HPDE6-E6E7 (cell line): ENCODE data around the gene ZNF222.

Source experiments
- DNase-seq: peaks from one replicate; pipeline ENCODE4 v3.0.0; 2011; ENCODE audit warnings: missing footprints; ENCODE audit errors: extremely low spot score

The ZNF222 gene

GRCh38 chr19:44025217-44025936, at the start of gene ZNF222:
Gene ZNF222 (plus strand): TSS chr19:44025379. CDS start chr19:44025437, 58 bp downstream.
- DNase-seq = peak; percentile 70

GRCh38 chr19:43976732-43977131, 48.4 kb upstream of the ZNF222 start:
- DNase-seq = no peak

- DNase-seq = no peak
These were observed 41.7 kb upstream of the ZNF222 start for GRCh38 chr19:43983544-43983911.

GRCh38 chr19:43983912-43984686, 41.1 kb upstream of the ZNF222 start, which contains the start of gene ZNF155:
Gene ZNF155 (plus strand): TSS chr19:43984188. CDS start chr19:43988544, 4,356 bp downstream.
- DNase-seq = peak; percentile 90

- no peak for DNase-seq
These were observed 40.5 kb upstream of the ZNF222 start for GRCh38 chr19:43984687-43985000.

GRCh38 chr19:43997631-43998290, 27.4 kb upstream of the ZNF222 start:
- DNase-seq = no peak

GRCh38 chr19:44002212-44002565, 23.0 kb upstream of the ZNF222 start:
- DNase-seq = no peak

- DNase-seq = peak; percentile 88
These were observed 22.4 kb upstream of the ZNF222 start, which contains the start of gene ZNF230 for GRCh38 chr19:44002566-44003460. Gene ZNF230 (plus strand): TSS chr19:44002957. CDS start chr19:44007079, 4,122 bp downstream.

GRCh38 chr19:44003461-44004009, 21.6 kb upstream of the ZNF222 start:
- DNase-seq = no peak

GRCh38 chr19:44005973-44006372, 19.2 kb upstream of the ZNF222 start:
- DNase-seq = no peak

- no peak for DNase-seq
These were observed 17.7 kb upstream of the ZNF222 start for GRCh38 chr19:44007473-44007872.

- no peak for DNase-seq
These were observed 14.7 kb upstream of the ZNF222 start for GRCh38 chr19:44010468-44010867.

- no peak for DNase-seq
These were observed 5.7 kb upstream of the ZNF222 start for GRCh38 chr19:44019498-44019897.

- DNase-seq = no peak
These were observed 4.0 kb upstream of the ZNF222 start for GRCh38 chr19:44021221-44021620.

- DNase-seq = no peak
These were observed 321 bp upstream of the ZNF222 start for GRCh38 chr19:44024900-44025216.

GRCh38 chr19:44026622-44027021, 1.4 kb downstream of the ZNF222 start:
- no peak for DNase-seq

- DNase-seq = no peak
These were observed 6.9 kb downstream of the ZNF222 start for GRCh38 chr19:44032001-44032610.

- DNase-seq = no peak
These were observed 17.0 kb downstream of the ZNF222 start for GRCh38 chr19:44042147-44042546.

- DNase-seq = peak; percentile 29
These were observed 25.8 kb downstream of the ZNF222 start for GRCh38 chr19:44050740-44051649.
